LoVo (cell line): ENCODE results near the gene LYST.
"Not testable (repeated sequence)": the region's sequence is repeated elsewhere in the genome, so short reads cannot be mapped to it uniquely, and the experiment has no call there.

Experiments
- DNase-seq: peaks from one replicate; pipeline ENCODE4 v3.0.0-alpha.2; 2016; ENCODE audit warnings: low spot score

LYST gene

DNA sequence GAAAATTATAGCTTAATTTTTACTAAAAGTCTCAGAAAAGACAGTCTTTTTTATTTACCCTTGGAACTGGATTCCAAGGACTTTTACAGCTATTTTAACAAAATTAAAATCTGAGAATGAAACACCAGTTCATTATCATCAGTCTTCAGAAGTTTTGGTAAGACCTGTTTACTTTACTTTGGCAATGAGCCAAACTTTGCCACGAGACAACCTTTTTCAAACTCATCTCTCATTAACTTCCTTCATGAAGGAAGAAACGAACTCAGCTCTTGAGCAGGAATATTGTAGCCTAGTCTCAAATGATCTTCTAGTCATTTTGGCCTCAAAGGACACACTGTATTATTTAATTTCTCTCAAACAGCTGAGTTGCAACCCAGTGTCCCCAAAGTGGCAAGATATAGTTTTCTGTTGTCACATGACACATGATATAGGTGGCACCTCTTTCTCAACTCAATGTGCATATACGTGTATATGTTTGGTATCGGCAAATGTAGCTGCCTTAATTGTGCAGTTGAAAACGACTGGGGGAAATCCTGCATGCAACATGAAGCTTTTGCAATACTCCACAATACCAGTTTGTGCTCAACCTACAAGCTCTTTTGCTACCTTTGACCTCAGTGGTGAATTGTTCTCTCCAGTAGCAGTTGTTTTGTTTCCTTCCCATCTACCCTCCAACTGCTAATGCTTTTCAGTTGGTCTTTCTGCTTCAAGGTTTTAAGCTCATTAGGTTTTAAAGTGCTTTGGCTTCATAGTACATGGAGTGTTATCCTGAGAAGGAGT lies 208.8 kb downstream of the LYST start:
- no peak for DNase-seq

GRCh38 chr1:235657269-235657668 lies 209.4 kb downstream of the LYST start:
- no peak for DNase-seq

GRCh38 chr1:235652364-235652763 lies 214.3 kb downstream of the LYST start:
- no peak for DNase-seq

GRCh38 chr1:235651170-235651806 lies 215.4 kb downstream of the LYST start:
- no peak for DNase-seq

- DNase-seq = no peak
Observed at GRCh38 chr1:235650341-235651169, 216.2 kb downstream of the LYST start.

- no peak for DNase-seq
Observed at GRCh38 chr1:235649368-235650163, 217.1 kb downstream of the LYST start, which contains the start of gene GNG4. GNG4 (minus strand) TSS chr1:235649784; CDS start chr1:235583838, 65,946 bp downstream.

DNA sequence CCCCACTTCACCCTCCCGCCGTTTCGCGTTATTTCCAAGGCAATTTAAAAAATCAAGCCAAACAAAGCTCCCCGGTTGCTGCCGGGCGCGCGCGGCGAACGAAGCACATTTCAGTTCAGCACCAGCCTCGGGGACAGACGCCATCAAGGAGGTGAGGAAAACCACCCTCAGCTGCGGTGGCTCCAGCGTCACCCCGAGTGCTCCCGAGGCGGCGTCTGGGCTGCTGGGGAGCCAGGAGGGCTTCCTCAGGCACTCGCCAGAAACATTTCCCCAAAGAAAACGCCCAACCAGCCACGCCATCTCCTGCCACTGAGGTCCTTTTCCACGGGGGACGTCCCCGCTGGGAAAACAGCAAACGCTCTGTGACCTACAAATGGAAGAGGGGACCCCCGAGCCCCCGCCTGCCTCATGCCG lies 217.7 kb downstream of the LYST start:
- peak; percentile 42 for DNase-seq

DNA sequence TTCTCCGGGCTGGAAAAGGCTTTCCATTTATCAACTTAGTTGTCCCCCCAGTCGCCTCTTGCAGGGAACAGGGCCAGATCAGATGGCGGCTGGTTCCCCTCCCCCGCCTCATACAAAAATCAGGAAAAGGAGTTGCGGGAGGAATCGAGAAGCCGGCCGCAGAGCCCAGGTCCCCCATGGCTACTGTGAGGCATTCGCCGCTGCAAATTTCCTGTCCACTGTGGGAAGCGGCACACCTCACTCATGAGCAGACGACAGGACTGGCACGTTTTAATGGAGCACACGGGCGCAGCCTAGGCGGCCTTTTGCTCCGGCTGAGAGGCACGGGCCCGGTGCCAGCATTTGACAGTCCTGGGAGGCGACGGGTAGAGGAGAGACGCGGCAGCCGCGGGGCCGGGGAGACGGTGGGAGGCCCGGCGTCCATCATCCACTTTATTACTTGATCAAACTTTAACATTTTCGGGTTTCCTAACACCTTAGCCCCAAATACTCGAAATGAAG lies 218.2 kb downstream of the LYST start:
- DNase-seq = no peak

GRCh38 chr1:235647537-235647936 lies 219.2 kb downstream of the LYST start:
- DNase-seq = not testable (repeated sequence)

DNA sequence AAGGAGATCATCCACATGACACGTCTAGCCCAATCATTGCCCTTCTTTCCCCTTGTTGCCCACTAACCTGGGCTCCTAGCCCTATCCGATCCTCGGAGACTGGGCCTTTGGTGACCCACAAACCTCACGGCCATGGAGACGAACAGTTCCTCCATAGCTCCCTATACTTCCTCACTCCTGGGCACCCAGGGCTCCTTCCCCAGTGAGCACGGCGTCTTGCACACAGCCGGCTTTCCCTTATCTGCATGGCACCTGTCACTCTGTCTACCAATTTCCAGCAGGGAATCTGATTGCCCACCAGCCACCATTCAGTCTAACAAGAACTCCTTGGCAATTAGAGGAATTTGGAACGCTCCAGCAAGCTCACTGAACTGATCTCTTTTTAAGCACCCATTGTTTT lies 220.2 kb downstream of the LYST start:
- DNase-seq = no peak

- no peak for DNase-seq
Observed at GRCh38 chr1:235644693-235645305, 221.9 kb downstream of the LYST start.

DNA sequence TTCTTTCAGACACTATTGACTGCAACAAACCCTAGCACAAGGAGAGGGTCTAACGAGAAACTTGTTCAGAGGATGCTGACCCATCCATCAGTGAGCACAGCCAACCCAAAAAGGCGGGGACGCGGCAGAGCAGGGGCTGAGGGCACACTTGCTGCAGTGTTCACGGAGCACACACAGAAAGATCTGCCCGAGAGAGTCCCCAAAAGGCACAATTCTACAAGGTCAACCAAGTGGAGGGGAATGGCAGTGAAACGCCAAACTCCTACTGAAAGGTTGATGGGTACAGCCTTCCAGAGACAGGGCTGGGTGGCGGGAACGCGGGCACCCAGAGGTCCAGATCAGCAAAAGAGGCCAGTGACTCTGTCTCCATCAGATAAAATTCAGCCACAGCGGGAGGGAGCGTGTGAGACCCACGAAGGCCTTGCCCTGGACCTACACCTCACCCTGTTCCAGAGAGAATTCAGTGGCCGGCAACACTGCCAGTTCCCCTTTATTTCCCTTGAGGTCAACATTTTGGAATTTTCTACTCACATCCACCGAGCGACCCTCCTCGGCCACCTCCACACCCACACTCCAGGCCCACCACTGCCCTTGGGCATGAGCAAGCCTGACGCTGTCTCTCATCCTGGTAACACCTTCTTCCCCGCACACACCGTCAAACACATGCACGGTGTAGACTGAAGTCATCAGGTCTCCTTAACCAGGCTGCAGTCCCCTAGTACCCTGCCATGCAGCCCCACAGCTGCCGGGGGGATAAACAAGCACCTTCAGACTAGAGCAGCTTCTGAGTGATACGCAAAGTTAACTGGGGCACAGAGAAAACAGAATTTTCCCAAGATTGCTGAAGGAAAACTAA lies 222.6 kb downstream of the LYST start:
- DNase-seq = no peak

DNA sequence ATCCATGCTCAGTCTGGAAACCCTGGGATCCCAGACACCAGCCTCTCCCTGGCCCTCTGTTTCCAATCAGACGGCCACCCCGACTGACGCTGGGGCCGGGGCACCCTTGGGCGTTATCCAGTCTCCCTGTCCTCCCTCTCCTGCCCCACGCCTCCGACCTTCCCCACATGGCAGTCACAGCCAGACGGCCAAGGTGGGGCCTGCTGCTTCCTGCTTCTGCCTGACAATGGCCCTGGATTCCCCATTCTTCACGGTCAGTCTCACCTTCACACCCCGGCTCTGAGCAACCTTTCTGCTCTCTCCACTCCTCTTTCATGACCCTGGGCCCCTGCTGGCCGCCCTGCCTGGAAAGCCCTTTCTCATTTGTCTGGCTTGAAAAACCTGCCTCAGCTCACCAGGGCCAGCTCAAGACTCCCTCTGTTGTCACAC lies 223.7 kb downstream of the LYST start:
- no peak for DNase-seq

GRCh38 chr1:235642011-235642942 lies 224.4 kb downstream of the LYST start:
- peak; percentile 28 for DNase-seq

DNA sequence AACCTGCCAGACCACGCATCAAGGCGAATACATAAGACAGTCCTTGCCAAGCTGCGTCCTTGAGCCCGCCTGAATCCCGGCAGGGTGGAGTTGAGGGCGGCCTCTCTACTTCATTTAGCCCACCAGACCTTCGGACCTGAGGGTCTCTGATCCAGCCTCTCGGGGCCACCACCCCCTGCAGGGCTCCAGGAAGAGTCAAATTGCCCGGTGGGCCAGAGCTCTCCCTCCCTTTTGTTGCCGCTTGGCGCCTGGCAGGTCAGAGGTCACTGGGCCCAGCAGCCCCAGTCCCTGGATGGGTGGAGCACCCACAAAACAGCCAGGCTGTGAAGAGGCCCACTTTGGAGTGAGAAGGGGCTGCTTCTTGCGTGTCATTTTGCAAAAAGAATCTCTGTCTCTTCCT lies 226.1 kb downstream of the LYST start:
- no peak for DNase-seq

- DNase-seq = no peak
Observed at GRCh38 chr1:235639226-235640205, 227.2 kb downstream of the LYST start.

- DNase-seq = not testable (repeated sequence)
Observed at GRCh38 chr1:235638612-235639011, 228.1 kb downstream of the LYST start.
